HepG2 (cell line): Measurements from ENCODE around the gene YIPF5.

Source experiments
- ATF5 ChIP-seq: sonication (generic); formaldehyde crosslinking; IDR thresholded peaks from 2 replicates; pipeline ENCODE4 v1.4.0; 2020; ENCODE audit warnings: mild to moderate bottlenecking, low read depth, missing genetic modification reagents
- CREB1 ChIP-seq, 2 experiments: fragments of 450-650 bp in 1 of 2; IDR thresholded peaks; 2 replicates each; pipeline ENCODE4 v1.6.1; 2016 to 2017; ENCODE audit warnings: control low read depth in 1 of 2, mild to moderate bottlenecking in 1 of 2, missing compliant biosample characterization in 1 of 2, missing genetic modification characterization in 1 of 2
- CTCF ChIP-seq: sonication (generic); formaldehyde crosslinking; IDR thresholded peaks from 2 replicates; pipeline ENCODE4 v1.5.0; 2020; ENCODE audit warnings: mild to moderate bottlenecking, missing genetic modification reagents, moderate library complexity
- KLF6 ChIP-seq: IDR thresholded peaks from 2 replicates; pipeline ENCODE4 v1.8.0; 2016; ENCODE audit warnings: missing biosample characterization, missing genetic modification reagents
- POLR2A ChIP-seq, 2 experiments: IDR thresholded peaks; 2 replicates each; pipeline ENCODE4 v1.6.1; 2011; ENCODE audit warnings: low read depth in 2 of 2, low read length in 2 of 2, mild to moderate bottlenecking in 1 of 2, moderate library complexity in 1 of 2; ENCODE audit not compliant: insufficient read depth in 1 of 2
- ZBTB7A ChIP-seq: sonication (generic); formaldehyde crosslinking; IDR thresholded peaks from 2 replicates; pipeline ENCODE4 v1.8.0; 2022; ENCODE audit warnings: mild to moderate bottlenecking, missing genetic modification reagents
- ZNF18 ChIP-seq: sonication (generic); formaldehyde crosslinking; IDR thresholded peaks from 2 replicates; pipeline ENCODE4 v1.8.0; 2022; ENCODE audit warnings: mild to moderate bottlenecking, missing genetic modification reagents; ENCODE audit not compliant: insufficient replicate concordance
- TF ChIP-seq, protein P1 (sequence below): IDR thresholded peaks from 2 replicates; pipeline ENCODE4 v1.6.1; 2012; ENCODE audit warnings: inconsistent platforms
- TF ChIP-seq, protein P2 (sequence below): IDR thresholded peaks from 2 replicates; pipeline ENCODE4 v1.6.1; 2016; ENCODE audit warnings: low read depth

DNA sequence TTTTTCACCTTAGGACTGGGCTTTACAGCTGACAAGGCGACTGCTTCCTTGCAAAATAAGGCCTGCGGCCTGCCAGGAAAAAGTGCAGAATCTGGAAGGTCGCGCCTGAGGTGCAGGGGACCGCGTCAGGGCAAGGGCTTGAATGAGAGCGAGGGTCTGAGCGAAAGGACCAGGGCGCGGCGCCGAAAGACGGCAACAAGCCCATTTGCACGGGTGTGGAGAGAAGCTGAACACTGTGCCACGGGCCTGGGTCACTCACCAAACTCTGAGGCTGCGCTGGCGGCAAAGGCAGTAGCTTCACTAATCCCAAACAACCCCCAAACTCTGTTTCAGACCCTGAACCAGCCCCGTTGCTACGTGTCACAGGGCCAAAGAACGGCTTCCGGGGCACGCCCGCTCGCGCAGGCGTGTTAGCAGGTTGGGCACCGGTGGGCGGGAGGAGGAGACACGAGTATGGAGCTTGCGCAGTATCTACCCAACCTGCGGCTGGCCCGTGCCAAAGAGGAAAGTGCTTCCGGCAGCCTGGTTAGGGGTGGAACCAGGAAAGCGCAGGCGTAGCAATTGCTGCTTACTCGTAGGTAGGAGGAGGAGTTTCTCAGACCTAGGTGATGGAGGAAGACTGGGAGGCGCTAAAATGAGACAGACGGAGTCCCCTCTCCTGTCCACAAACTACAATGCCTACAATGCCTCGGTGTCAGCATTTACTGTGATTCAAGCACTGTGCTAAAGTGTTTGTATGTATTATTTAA, at the start of gene YIPF5, which contains the start of gene KCTD16:
- TF ChIP-seq POLR2A (IDR thresholded peaks at IDR 0.05; ENCODE audit: insufficient read depth in 1 of 2, low read depth in 2 of 2, low read length in 2 of 2) (peak; percentile 84 to 90), KLF6 (CRISPR knock-in tag) (0 out of 2 replicates have a peak, but pooled peaks have one; percentile 23), CTCF (no peak), ZNF18 (CRISPR knock-in tag) (no peak), CREB1 (IDR thresholded peaks at IDR 0.05) (peak; percentile 73), CREB1 (CRISPR knock-in tag; IDR thresholded peaks at IDR 0.05) (peak; percentile 92), ZBTB7A (CRISPR knock-in tag) (no peak), ATF5 (CRISPR knock-in tag) (0 out of 2 replicates have a peak, but pooled peaks have one; percentile 51)
- TF ChIP-seq, protein P1, sequence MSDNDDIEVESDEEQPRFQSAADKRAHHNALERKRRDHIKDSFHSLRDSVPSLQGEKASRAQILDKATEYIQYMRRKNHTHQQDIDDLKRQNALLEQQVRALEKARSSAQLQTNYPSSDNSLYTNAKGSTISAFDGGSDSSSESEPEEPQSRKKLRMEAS: peak; percentile 17; the same call in 1 of the 2 replicates
- TF ChIP-seq, protein P2, sequence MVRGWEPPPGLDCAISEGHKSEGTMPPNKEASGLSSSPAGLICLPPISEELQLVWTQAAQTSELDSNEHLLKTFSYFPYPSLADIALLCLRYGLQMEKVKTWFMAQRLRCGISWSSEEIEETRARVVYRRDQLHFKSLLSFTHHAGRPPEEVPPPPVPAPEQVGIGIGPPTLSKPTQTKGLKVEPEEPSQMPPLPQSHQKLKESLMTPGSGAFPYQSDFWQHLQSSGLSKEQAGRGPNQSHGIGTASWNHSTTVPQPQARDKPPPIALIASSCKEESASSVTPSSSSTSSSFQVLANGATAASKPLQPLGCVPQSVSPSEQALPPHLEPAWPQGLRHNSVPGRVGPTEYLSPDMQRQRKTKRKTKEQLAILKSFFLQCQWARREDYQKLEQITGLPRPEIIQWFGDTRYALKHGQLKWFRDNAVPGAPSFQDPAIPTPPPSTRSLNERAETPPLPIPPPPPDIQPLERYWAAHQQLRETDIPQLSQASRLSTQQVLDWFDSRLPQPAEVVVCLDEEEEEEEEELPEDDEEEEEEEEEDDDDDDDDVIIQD (CRISPR knock-in tag): peak; percentile 79; the same call in 1 of the 2 replicates
